Measurements from ENCODE around the gene CGGBP1.

DNA sequence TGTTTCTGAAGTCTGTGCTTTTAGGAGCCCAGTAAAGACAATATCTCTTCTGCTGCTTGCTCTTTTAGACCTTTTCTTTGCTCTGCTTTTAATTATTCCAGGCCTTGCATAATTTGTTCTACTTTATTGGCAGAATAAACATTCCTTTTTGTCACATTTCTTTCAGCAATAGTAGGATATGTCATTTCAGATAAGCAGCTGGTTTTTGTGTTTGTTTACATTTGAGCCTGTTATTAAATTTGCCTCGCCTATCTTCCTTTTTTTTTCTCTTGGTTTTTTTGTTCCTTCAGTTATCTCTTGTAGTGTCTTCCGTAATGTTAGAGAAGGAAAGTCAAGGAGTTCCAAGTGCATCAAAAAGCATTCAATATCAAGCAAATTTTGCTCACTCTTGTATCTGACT lies 16.7 kb upstream of the CGGBP1 start:
- TF ChIP-seq, protein P1, sequence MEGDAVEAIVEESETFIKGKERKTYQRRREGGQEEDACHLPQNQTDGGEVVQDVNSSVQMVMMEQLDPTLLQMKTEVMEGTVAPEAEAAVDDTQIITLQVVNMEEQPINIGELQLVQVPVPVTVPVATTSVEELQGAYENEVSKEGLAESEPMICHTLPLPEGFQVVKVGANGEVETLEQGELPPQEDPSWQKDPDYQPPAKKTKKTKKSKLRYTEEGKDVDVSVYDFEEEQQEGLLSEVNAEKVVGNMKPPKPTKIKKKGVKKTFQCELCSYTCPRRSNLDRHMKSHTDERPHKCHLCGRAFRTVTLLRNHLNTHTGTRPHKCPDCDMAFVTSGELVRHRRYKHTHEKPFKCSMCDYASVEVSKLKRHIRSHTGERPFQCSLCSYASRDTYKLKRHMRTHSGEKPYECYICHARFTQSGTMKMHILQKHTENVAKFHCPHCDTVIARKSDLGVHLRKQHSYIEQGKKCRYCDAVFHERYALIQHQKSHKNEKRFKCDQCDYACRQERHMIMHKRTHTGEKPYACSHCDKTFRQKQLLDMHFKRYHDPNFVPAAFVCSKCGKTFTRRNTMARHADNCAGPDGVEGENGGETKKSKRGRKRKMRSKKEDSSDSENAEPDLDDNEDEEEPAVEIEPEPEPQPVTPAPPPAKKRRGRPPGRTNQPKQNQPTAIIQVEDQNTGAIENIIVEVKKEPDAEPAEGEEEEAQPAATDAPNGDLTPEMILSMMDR (IDR thresholded peaks at IDR 0.05; ENCODE audit: low read depth, low read length, poor library complexity, severe bottlenecking): no peak
- no peak for TF ChIP-seq EZH2phosphoT487 (IDR thresholded peaks at IDR 0.05; ENCODE audit: borderline replicate concordance, low read length)
